Stomach (tissue), 19 donors: ENCODE measurements around the gene SYT3. TPM values are rescaled to one million over a fixed set of nuclear protein-coding genes. Genes with fewer than 3 reads are reported as not detected.

Experiments
- DNase-seq, 2 donors: peaks; one replicate each; pipeline versions ENCODE4 v3.0.0 to v3.0.0-alpha.2; 2013 to 2019
- H3K27ac ChIP-seq, 5 donors: fragments of 200-600 bp in 4 of 5; sonication (generic) in 4 of 5; one replicate each; pipeline ENCODE4 v1.5.1; 2013 to 2019; ENCODE audit warnings: mild to moderate bottlenecking in 1 of 5, moderate library complexity in 1 of 5
- H3K27me3 ChIP-seq, 3 donors: fragments of 200-600 bp; sonication (generic); one replicate each; pipeline ENCODE4 v1.5.1; 2017 to 2019; ENCODE audit warnings: mixed run types in 1 of 3
- H3K36me3 ChIP-seq, 4 donors: fragments of 200-600 bp; sonication (generic); 1 replicate in 3 of 4; 2 replicates in 1 of 4; pipeline ENCODE4 v1.5.1; 2016 to 2019
- H3K4me1 ChIP-seq, 4 donors: fragments of 200-600 bp; sonication (generic); one replicate each; pipeline ENCODE4 v1.5.1; 2016 to 2019
- H3K4me3 ChIP-seq, 4 donors: fragments of 200-600 bp; sonication (generic) in 3 of 4; one replicate each; pipeline ENCODE4 v1.5.1; 2016 to 2019; ENCODE audit warnings: mild to moderate bottlenecking in 1 of 4
- H3K9me3 ChIP-seq, 4 donors: fragments of 200-600 bp; sonication (generic); one replicate each; pipeline ENCODE4 v1.5.1; 2016 to 2019
- EP300 ChIP-seq: sonication (generic); formaldehyde crosslinking; IDR thresholded peaks from one replicate; pipeline ENCODE4 v1.6.1; 2017; ENCODE audit warnings: antibody characterized with exemption
- POLR2A ChIP-seq, 4 donors: fragments of 450-650 bp; IDR thresholded peaks; one replicate each; pipeline ENCODE4 v1.6.1; 2016; ENCODE audit warnings: antibody characterized with exemption in 4 of 4, control low read depth in 2 of 4, mild to moderate bottlenecking in 1 of 4, moderate library complexity in 1 of 4
- POLR2AphosphoS5 ChIP-seq, 3 donors: sonication (generic); formaldehyde crosslinking; IDR thresholded peaks; one replicate each; pipeline ENCODE4 v1.6.1; 2016; ENCODE audit warnings: antibody characterized with exemption in 3 of 3
- WGBS, 5 donors: extraction: QIAGEN DNeasy Blood & Tissue Kit in 3 of 5; methylation state at CpG; one replicate each; pipeline versions ENCODE4 v1.1.5 to v1.1.7; 2013 to 2018; 5-methylcytosine and 5-hydroxymethylcytosine counted together
- intact Hi-C: fragments of 100-400 bp; cut with DNase I; formaldehyde crosslinking; loops from one replicate; pipeline ENCODE4 v1.15.1; 2023; ENCODE audit warnings: low total_unique reads
- long read RNA-seq, 10 donors: transcript quantifications; one replicate each; lab custom pipeline, GENCODE V29; 2026
- polyA plus RNA-seq, 3 donors: library from polyadenylated mRNA; stranded (reverse); fragments of 200-250 nt; gene quantifications; one replicate each; pipeline ENCODE4 v1.2.3, GENCODE V29; 2013
- total RNA-seq, 5 donors: library from RNA; depleted of rRNA; stranded (reverse); fragments of >200 nt; gene quantifications; one replicate each; pipeline versions ENCODE4 v1.1.0 to v1.2.3, GENCODE V29; 2014 to 2016
- TF ChIP-seq, protein P1 (sequence below), 7 experiments: fragments of 450-650 bp in 4 of 7; fragments of 200-600 bp in 3 of 7; sonication (generic) in 3 of 7; IDR thresholded peaks; one replicate each; pipeline ENCODE4 v1.5.1; 2016 to 2019; ENCODE audit warnings: antibody characterized with exemption in 7 of 7, control low read depth in 2 of 7, mild to moderate bottlenecking in 1 of 7
- donor health status: healthy with polysubstance abuse.
- donor health status: Bipolar disorder and iron deficiency.
- donor health status: healthy.

The SYT3 gene
- total RNA-seq, result 1 to 10 TPM in 1 of 5 donors, under 1 TPM in 1, not detected in 3; 0.14 to 1.3 TPM
- polyA plus RNA-seq, result under 1 TPM in 1 of 3 donors, not detected in 2; 0.13 TPM
- long read RNA-seq, donor 1, result 0 reads
- long read RNA-seq, donor 2, partial matches to known transcripts, result 0 of 1 reads
- long read RNA-seq, donor 2, other reads (novel, unspliced or antisense), result 0 of 1 reads
- long read RNA-seq, donor 3, result 0 reads
- long read RNA-seq, donor 4, result 0 reads
- long read RNA-seq, donor 5, result 0 reads
- long read RNA-seq, donor 6, result 0 reads
- long read RNA-seq, donor 7, result 0 reads
- long read RNA-seq, donor 8, result 0 reads
- long read RNA-seq, donor 9, result 0 reads
- long read RNA-seq, donor 10, result 0 reads

- peak; percentile 48 to 67 for DNase-seq
- no peaks in the 10 kb centered on the region for H3K36me3 ChIP-seq
- H3K27me3 ChIP-seq, result peaks cover 0 to 84% (median 37%) of the 10 kb centered on the region in 3 donors
- H3K4me3 ChIP-seq, result peak within 1 kb of the TSS; percentile 33 to 56 (median 50)
- TF ChIP-seq, protein P1, sequence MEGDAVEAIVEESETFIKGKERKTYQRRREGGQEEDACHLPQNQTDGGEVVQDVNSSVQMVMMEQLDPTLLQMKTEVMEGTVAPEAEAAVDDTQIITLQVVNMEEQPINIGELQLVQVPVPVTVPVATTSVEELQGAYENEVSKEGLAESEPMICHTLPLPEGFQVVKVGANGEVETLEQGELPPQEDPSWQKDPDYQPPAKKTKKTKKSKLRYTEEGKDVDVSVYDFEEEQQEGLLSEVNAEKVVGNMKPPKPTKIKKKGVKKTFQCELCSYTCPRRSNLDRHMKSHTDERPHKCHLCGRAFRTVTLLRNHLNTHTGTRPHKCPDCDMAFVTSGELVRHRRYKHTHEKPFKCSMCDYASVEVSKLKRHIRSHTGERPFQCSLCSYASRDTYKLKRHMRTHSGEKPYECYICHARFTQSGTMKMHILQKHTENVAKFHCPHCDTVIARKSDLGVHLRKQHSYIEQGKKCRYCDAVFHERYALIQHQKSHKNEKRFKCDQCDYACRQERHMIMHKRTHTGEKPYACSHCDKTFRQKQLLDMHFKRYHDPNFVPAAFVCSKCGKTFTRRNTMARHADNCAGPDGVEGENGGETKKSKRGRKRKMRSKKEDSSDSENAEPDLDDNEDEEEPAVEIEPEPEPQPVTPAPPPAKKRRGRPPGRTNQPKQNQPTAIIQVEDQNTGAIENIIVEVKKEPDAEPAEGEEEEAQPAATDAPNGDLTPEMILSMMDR (IDR thresholded peaks at IDR 0.05), result no peak
- TF ChIP-seq EP300 (no peak), POLR2AphosphoS5 (IDR thresholded peaks at IDR 0.05) (no peak), POLR2A (IDR thresholded peaks at IDR 0.05) (no peak)
- H3K9me3 ChIP-seq, result peaks cover 0 to 14% (median 14%) of the 10 kb centered on the region in 4 donors
- peaks cover 0 to 14% (median 5%) of the 10 kb centered on the region in 4 donors for H3K4me1 ChIP-seq
- intact Hi-C loops, result no loop called here
- WGBS, 5 donors, result 4 to 9% (median 5%) methylated on average over 23 to 73 of the region's 76 CpGs
- peak within 1 kb of the TSS in 1 of 5 donors; percentile 13 for H3K27ac ChIP-seq
Observed at GRCh38 chr19:50639121-50640112, at the start of gene SYT3. Gene SYT3 (minus strand): TSS chr19:50639881. CDS start chr19:50637411, 2,470 bp downstream.

DNA sequence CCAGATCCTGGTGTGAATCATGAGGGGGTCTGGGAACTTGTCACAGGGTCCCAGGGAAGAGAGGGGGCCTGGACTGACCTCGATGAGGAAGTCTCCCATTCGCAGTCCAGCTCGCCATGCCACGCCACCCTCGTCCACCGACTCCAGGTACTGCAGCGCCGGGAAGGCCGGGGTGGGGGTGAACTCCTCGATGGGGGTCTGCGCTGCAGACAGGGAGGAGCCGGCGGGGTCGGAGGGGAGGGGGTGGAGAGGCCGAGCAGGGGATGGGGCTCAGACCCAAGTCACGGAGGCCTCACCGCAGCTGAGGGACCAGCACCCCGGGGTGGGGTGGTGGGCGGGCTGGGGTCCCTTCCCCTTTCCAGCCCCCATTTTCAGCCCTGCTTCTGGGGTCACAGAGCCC, 49.1 kb upstream of the SYT3 start:
- intact Hi-C loops, result no loop called here
- 55 to 82% (median 63%) methylated on average over 14 to 19 of the region's 19 CpGs for WGBS, 5 donors

GRCh38 chr19:50686310-50687032, 46.8 kb upstream of the SYT3 start:
- DNase-seq, result no peak
- no peak overlapping the region for H3K27ac ChIP-seq
- H3K4me1 ChIP-seq, result no peaks in the 10 kb centered on the region
- H3K4me3 ChIP-seq, result no peak overlapping the region
- H3K9me3 ChIP-seq, result no peaks in the 10 kb centered on the region
- peaks cover 15 to 98% (median 47%) of the 10 kb centered on the region in 3 donors for H3K27me3 ChIP-seq
- intact Hi-C loops, result no loop called here
- 11 to 20% (median 14%) methylated on average over 30 to 50 of the region's 50 CpGs for WGBS, 5 donors
- H3K36me3 ChIP-seq, result no peaks in the 10 kb centered on the region
- TF ChIP-seq, protein P1 (IDR thresholded peaks at IDR 0.05), result no peak
- TF ChIP-seq POLR2A (IDR thresholded peaks at IDR 0.05) (no peak), EP300 (no peak), POLR2AphosphoS5 (IDR thresholded peaks at IDR 0.05) (no peak)

More for the DNA sequence above, 49.1 kb upstream of the SYT3 start:
- TF ChIP-seq EP300, result no peak
- no peak for TF ChIP-seq POLR2AphosphoS5 (IDR thresholded peaks at IDR 0.05)
- TF ChIP-seq, protein P1 (IDR thresholded peaks at IDR 0.05), result no peak
- TF ChIP-seq POLR2A (IDR thresholded peaks at IDR 0.05), result no peak
- DNase-seq, result no peak
- no peaks in the 10 kb centered on the region for H3K36me3 ChIP-seq
- no peak overlapping the region for H3K4me3 ChIP-seq
- H3K9me3 ChIP-seq, result no peaks in the 10 kb centered on the region
- no peaks in the 10 kb centered on the region for H3K4me1 ChIP-seq
- peaks cover 20 to 100% (median 62%) of the 10 kb centered on the region in 3 donors for H3K27me3 ChIP-seq
- H3K27ac ChIP-seq, result no peak overlapping the region
